NCI-H510A treated with DMSO at 0.1 percent for 48 hours (cell line): ENCODE results near the gene YIF1B.

Experiments used
- DNase-seq: peaks from one replicate; lab custom pipeline; 2025; lab: John Stamatoyannopoulos, UW

YIF1B gene

DNA sequence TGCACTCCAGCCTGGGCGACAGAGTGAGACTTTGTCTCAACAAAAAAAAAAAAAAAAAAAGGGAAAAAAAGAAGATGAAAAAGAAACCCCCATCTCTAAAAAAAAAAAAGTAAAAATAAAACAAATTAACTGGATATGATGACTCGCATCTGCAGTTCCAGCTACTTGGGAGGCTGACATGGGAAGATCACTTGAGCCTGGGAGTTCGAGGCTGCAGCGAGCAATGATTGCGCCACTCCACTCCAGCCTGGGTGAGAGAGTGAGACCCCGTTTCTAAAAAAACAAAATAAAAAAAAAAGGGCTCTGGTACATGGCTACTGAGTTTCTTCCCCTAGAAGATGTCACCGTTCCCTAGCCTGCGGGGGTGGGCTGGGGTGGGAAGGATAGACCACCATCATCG is 17.5 kb upstream of the YIF1B start:
- no peak for DNase-seq

DNA sequence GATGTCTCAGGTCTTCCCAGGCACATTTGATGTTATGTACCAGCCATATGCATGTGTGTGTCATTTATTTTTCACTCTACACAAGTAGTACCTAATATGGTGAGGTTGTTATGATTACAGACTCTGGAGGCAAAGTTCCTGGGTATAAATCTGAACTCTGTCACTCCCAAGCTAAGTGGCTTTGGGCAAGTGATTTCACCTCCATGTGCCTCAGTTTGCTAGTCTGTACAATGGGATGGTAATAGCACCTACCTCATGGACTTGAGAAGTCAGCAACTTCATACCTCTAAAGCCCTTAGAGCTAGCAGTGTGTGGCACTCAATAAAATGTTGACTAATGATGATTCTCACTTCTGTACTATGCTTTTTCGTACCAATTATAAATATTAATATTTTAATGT is 16.0 kb upstream of the YIF1B start:
- no peak for DNase-seq

DNA sequence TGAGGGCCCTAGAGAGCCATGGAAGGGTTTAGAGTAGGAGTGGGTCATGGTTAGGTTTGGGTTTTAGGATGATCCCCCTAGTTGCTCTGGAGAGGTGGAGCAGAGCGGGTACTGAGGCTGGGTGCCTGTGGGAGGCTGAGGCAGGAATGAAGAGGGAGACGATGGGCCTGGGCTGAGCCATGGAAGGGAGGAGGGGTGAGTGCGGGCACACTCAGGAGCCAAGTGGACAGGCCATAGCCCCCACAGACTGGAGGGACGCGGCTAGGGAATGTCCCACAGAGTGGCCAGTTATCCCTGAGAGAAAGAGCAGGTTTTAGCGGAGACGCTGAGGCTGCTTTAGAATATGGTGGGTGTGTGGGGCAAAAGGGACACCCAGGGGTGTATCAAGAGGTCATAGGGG is 13.9 kb upstream of the YIF1B start:
- DNase-seq, result no peak

DNA sequence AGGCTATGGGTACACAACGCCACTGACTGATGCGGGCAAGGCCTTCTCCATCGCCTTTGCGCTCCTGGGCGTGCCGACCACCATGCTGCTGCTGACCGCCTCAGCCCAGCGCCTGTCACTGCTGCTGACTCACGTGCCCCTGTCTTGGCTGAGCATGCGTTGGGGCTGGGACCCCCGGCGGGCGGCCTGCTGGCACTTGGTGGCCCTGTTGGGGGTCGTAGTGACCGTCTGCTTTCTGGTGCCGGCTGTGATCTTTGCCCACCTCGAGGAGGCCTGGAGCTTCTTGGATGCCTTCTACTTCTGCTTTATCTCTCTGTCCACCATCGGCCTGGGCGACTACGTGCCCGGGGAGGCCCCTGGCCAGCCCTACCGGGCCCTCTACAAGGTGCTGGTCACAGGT is 10.8 kb upstream of the YIF1B start:
- DNase-seq, result no peak

DNA sequence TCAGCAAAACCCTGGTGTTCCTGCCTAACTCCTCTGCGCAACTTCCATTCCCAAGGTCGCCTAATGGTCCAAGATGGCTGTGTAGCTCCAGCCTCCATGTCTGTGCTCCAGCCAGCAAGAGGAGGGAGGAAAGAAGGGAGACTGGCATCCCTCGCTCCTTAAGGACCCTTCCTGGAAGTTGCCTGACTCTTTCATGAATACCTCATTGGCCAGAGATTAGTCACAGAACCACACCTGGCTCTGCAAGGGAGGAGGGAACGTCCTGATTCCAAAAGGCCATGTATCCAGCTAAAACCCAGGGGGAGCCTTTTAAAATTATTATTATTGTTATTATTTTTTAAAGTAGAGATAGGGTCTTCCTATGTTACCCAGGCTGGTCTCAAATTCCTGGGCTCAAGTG is 8.7 kb upstream of the YIF1B start:
- DNase-seq, result no peak

DNA sequence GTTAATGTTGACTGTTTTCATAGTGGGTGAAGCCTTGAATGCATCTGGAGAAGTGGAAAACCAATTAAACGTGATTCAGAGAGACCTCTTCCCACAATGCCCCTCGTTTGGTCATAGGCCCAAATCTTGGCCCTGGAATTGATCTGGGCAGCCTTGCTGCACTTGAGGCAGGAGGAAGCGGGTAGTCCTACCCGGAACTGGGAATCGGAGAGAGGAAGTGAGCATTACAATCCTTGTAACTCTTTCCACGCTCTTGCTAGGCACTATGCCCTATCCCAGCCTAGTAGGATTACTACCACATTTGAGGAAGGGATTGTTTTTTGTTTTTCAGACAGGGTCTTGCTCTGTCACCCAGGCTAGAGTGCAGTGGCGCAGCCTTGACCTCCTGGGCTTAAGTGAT is 7.5 kb upstream of the YIF1B start:
- DNase-seq, result no peak

DNA sequence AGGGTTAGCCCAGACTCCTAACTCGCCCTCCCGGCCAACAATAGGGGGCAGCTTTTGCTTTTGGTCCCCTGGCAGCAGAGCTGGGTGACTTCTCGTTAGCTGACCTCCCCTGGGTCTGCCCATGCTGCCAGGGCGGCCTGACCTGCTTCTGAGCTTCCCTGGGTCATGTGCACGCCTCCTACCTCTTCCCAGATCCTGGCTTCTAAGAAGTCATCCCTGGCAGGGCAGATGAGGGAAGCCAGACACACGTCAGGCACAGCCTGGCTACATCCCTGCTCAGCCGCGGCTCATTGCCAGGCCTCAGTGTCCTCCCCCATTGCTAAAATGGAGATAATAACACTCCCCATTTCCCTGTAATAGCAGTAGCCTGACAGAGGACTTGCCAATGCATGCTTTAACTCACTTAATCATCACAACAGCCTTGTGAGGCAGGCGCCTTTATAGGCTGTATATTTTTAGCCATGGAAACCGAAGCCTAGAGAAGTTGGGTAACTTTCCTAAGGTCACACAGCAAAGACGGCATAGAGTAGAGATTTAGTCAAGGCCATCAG is 6.0 kb upstream of the YIF1B start:
- no peak for DNase-seq

DNA sequence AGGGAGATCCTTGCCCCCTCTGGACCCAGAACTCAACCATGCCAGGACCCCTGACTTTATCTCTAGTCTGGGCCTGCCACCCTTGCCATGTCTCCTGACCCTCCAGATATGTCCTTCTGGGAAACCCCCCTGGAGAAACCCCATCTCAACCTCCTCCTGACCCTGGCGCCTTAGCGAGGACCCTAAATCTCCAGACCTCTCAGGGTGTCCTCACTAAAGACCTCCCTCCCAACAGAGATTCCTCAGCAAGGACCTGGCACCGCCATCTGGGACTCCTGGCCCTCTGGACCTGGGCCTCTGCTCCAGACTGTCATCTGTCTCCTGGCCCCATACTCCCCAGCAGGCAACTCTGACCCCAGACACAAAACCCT is 5.2 kb upstream of the YIF1B start:
- DNase-seq, result no peak

DNA sequence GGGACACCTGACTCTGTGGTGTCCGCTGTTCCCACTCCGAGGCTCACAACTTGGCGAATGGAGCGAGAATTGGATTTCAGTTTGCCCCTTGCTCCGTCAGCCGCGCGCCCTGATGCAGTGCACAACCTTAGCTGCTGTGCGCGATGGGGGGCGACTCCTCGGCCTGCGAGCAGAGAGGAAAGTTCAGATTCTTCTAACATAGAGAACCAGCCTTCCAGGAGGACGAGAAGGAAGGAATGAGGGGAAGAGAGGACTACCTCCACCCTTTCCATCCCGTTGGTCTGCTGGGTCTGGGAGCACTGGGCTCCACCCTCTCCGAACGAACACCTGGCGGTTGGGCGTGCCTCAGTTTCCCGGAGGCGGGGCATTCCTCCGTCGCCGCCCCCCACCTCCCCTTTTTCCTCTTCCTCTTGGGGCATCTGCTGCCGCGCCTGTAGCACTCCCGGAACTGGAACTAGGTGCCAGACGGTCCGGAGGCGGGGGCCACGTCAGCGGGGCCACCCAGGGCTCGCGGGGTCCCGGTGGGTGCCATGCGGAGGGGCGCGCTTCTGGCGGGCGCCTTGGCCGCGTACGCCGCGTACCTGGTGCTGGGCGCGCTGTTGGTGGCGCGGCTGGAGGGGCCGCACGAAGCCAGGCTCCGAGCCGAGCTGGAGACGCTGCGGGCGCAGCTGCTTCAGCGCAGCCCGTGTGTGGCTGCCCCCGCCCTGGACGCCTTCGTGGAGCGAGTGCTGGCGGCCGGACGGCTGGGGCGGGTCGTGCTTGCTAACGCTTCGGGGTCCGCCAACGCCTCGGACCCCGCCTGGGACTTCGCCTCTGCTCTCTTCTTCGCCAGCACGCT is 3.9 kb upstream of the YIF1B start, which contains the start of gene KCNK6:
TSS of gene KCNK6 (plus strand) at position 425 of the 838 bp plus-strand sequence. CDS start at position 531, 106 bp downstream.
- no peak for DNase-seq

DNA sequence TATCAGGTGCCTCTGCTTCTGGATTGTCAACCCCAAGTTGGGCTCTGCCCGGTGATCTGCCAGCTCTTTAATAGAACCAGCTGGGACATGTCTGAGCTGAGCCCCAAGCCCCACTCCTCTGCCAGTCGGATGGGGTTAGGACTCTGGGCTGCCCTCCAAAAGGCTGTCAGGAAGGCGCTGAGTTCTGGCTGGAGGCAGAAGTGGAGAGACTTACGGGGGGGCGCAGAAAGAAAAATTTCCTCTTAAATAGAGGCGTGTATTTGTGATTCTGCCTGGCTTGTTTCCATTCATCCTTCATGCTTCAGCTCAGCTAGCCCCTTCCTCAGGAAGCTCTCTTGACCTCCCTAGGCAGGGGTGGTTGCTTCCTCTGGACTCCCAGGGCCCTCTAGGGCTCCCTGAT is 2.9 kb upstream of the YIF1B start:
- no peak for DNase-seq

DNA sequence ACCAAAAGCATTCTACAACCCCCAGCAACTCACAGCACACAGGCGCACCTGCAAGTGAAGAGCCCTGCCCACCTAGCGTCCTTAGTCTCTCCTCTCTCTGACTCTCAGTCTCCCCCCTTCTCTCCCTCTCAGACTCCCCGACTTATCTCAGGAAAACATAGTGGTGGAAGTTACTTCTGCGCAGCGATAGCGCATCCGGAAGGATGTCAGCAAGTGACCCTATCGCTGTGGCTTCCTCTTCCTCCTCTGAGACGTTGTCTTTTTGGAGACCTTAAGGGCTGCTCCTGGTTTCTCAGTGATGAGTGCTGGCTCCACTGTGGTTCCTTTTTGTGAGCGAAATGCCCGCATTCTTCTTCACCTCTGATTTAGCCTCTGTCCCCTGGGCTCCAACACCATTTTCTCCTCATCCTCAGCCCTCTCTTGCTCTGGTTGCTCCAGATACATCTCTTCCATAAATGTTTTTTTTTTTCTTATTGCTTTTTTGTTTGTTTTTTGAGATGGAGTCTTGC is 1.4 kb upstream of the YIF1B start:
- DNase-seq, result no peak

DNA sequence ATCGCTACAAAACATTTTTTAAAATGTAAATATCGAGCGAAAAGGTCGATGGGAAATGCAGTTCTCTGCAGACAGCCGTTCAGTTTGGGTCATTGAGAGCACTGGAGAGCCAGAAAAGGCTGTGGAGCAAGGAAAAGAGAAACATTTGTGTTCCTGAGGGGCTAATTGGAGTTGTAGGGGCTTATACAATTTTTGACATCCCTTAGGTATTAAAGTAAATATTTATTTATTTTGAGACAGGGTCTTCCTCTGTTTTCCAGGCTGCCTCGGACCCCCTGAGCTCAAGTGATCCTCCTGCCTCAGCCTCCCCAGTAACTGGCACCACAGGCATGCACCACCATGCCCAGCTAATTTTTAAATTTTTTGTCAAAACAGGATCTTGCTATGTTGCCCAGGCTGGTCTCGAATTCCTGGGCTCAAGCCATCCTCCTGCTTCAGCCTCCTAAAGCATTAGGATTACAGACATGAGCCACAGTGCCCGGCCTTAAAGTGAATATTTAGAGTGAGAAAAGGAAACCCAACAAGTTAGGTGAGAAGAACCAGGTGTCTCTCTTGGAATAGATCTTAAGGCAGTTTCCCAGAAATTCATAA is 825 bp upstream of the YIF1B start:
- no peak for DNase-seq

DNA sequence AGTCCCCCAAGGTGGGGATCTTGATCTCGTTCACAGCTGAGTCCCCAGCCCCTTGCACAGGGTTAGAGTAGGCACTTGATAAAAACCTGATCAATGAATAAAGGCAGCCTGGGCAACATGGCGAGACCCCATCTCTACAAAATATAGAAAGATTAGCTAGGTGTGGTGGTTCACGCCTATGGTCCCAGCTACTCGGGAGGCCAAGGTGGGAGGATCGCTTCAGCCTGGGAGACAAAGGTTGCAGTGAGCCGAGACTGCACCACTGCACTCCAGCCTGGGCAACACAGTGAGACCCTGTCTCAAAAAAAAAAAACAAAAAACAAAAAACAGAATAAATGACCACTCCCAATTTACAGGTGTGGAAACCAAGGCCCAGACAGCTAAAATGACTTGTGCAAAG is 4.8 kb downstream of the YIF1B start:
- no peak for DNase-seq

DNA sequence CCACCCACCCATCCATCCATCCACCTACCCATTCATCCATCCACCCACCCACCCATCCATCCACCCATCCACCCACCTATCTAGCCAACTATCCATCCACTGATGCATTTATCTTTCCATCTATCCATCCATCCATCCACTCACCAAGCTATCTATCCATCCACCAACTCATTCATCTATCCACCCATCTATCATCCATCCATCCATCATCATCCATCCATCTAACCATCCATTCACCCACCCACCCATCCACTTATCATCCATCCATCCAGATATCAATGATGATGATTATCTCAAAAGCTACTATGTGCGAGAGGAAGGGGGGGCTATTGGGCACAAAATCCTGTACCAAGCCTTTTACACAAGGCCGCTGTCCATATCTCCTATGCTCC is 5.5 kb downstream of the YIF1B start:
- no peak for DNase-seq

DNA sequence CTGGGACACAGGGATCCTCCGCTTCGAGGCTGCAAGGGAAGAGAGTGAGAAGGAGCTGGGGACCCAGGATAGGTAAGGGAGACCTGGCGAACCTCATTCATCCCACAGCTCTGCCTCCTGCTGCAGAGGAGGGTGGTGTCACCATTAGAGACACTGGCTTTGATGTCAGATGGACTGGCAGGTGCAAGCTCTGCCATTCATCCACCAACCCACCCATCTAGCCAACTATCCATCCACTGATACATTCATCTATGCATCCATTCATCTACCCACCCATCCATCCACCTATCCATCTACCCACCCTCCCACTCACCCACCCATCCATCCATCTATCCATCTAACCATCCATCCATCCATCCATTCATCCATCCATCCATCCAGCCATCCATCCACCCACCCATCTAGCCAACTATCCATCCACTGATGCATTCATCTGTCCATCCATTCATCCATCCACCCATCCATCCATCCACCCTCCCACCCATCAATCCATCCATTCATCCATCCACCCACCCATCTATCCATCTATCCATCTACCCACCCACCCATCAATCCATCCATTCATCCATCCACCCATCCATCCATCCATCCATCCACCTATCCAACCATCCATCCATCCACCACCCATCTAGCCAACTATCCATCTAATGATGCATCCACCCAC is 6.0 kb downstream of the YIF1B start:
- no peak for DNase-seq

DNA sequence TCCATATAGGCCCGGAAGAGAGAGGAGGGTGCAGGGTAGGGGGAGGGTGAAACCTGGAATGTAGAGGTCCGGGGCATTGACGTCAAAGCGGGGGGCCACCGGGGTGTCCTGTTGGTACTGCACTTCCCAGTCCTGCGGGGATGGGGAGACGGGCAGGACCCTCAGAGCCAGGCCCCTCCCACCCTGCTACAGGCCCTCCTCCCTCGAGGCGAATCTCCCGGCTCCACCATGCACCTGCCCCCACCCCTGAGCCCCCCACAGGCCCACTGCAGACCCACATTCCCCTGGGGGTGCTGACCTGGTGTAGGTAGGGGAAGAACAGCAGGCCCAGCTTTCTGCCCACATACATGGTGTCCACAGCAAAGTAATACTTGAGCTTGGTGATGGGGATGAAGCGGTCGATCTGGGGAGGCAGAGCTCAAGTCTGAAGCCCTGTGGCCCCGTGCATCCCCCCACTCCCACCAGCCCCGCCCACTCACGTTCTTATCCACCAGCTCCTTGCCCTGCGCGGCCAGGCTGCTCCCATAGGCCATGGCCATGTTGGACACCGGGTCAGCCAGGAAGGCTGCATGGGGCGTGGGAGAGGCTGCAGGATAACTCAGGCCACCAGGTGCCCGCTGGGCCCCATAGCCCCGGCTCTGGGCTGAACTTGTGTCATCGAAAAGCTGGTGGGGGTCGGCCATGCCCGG is 6.7 kb downstream of the YIF1B start:
- no peak for DNase-seq

DNA sequence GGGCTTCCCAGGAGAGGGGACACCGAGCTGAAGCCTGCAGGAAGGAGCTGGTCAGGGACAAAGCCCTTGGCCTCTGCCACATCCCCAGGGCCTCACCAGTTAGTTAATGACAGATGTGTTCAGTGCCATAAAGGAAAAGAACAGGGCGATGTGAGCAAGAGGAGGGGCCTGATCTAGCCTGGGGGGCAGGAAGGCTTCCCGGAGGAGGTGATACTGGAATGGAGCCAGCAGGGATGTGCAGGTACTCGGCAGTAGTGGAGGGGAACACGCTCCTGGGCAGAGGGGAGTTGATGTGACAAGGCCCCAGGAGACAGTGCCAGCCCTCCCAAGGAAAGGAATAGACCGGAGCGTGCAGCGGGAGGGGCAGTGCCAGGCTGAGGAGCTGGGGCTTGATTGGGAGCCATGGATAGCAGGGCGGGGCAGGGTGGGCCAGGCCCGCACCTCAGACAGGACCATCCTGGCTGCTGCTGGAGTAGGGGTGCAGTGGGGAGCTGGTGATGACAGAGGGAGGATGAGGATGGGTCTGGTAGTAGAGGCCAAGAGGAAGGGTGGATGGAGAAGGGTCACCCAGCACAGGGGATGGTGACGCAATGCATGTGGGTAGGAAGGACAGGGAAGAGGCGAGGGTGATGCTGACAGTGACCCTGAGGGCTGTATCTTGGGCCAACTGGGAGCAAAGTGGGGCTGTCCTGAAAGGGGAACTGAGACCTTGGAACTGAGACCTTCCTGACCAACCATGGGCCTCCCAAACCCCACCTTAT is 7.6 kb downstream of the YIF1B start:
- no peak for DNase-seq

DNA sequence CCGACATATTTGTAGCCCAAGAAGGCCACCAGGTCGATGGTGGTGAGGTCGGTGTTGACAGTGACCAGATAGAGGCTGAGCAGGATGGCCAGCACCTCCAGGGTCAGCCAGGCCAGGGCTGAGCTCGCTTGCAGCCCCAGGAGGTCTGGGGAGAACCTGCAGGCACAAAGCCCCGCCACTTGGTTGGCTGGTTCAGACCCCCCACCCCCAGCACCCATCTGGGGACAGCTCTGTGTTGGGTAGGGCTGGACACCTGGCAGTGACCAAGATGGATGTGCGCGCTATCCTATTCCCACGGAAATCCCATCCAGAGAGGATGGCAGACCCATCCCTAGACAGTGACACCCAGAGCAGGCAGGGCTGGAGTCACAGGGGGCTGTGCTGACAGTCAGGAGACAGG is 8.2 kb downstream of the YIF1B start:
- no peak for DNase-seq

DNA sequence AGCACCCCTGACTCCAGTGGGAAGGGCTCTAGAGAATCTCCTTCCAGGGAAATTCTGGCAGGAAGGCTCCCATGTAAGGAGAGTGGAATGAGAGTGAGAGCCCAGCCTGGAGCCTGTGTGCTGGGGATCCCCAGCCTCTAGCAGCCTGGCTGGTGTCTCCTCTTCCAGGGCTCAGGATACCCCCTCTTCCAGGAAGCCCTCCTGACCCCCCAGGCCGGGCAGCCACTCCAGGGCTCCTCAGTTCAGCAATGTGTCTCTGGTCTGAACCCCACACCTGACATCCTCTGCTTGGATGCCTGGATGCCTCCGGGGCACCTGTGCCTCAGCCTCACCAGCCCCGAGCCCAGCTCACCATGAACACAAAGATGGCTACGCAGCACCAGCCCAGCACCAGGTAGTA is 8.7 kb downstream of the YIF1B start:
- DNase-seq, result no peak

DNA sequence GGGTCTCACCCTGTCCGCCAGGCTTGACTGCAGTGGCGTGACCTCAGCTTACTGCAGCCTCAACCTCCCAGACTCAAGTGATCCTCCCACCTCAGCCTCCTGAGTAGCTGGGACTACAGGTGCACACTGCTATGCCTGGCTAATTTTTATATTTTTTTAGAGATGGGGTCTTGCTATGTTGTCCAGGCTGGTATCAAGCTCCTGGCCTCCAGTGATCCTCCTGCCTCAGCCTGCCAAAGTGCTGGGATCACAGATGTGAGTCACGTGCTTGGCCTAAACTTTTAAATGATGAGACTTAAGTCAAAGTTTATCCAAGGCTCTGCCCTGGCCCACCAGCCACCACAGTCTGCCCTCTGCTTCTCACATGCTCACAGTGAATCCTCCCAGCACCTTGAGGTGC is 9.5 kb downstream of the YIF1B start:
- no peak for DNase-seq

DNA sequence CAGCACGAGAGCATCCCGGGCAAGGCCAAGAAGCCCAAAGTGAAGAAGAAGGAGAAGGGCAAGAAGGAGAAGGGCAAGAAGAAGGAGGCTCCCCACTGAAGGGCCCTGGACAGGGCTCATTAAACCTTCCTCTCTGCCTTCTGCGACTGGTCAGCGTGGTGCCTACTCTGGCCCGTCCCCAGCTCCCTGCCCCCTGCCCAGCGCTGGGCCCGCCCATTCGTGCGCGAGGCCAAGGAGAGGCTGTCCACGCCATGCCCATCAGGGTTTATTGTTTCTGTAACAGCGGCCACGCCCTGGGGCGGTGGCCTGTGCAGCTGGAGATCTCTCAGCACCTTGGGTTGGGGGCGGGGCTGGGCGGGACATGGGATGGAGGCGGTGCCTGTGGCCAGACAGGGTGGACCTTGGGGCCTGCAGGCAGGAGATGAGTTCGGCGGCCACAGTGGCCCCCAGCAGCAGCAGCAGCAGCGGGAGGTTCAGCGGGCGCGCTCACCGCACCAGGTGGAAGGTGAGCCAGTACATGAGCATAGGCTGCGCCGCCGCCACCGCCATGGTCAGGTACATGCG is 10.8 kb downstream of the YIF1B start:
- no peak for DNase-seq
